ENCODE measurements around the gene CHPF2. TPM values are rescaled to one million over a fixed set of nuclear protein-coding genes. Genes with fewer than 3 reads are reported as not detected.
A peak's percentile ranks its signal among the peaks of the same experiment; 100 is the strongest.

The CHPF2 gene
- total and polyA plus RNA-seq, 2 experiments from 2014 or later, result 4.8 to 26.1 TPM

DNA sequence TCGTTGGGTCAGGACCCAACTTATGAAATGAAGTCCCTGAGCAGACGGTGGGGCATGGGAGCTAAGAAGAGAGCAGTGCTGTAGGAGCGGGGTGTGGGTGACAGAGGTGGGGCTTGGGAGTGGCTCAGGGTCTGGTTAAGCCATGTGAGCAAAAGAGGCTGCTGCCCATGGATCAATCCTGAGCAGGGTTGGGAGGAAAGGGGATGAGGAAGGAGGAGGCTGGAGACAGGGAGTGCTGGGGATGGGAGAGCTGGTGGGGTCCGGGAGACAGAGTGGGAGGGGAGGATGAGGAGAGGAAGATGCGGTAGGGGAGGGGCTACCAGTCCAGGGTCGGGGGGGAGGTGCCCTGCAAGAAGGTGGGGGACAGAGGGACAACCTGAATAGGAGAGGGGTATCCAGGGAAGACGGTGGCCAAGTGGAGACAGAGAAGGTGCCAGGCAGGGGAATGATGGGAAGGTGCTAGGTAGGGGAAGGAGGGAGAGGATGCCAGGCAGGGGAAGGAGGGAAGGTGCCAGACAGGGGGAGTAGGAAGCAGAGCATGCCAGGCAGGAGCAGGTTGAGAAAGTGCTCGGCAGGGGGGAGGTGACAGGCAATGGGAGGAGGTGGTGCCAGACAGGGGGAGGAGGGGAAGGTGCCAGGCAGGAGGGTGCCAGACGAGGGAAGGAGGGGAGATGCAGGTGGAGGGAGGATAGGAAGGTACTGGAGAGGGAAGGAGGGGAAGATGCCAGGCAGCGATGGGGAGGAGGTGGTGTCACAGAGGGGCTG, 43.7 kb downstream of the CHPF2 start:
- Histone ChIP-seq H2AFZ (no peak overlapping the region), H3K27ac (ENCODE audit: low read depth) (no peak overlapping the region), H3K9me2 (ENCODE audit: insufficient read depth) (no peaks in the 10 kb centered on the region), H3K27me3 (ENCODE audit: insufficient read depth) (peaks cover 21% of the 10 kb centered on the region), H3K79me2 (replicated peaks; ENCODE audit: insufficient read depth) (no peaks in the 10 kb centered on the region), H4K20me1 (replicated peaks; ENCODE audit: insufficient read depth) (no peaks in the 10 kb centered on the region), H3K36me3 (ENCODE audit: insufficient read depth) (no peaks in the 10 kb centered on the region), H3K4me1 (ENCODE audit: insufficient read depth) (peaks cover 6% of the 10 kb centered on the region; the same call in 1 of the 2 replicates), H3K4me3 (peak overlapping the region; percentile 35; the same call in 1 of the 2 replicates), H3K4me2 (peak overlapping the region; percentile 64; the same call in 1 of the 2 replicates), H3F3A (replicated peaks; ENCODE audit: low read depth) (no peaks in the 10 kb centered on the region)
- Mint-ChIP-seq H3K36me3 (ENCODE audit: low read depth) (no peaks in the 10 kb centered on the region), H3K9me3 (no peaks in the 10 kb centered on the region), H3K4me1 (peaks cover 15% of the 10 kb centered on the region), H3K27me3 (ENCODE audit: insufficient read depth, low read depth, poor library complexity) (peaks cover 27% of the 10 kb centered on the region), H3K4me3 (peak overlapping the region; percentile 45; the same call in 2 of the 3 replicates), H3K27ac (no peak overlapping the region)
- no peak for TF ChIP-seq POLR2AphosphoS5 (IDR thresholded peaks at IDR 0.05; ENCODE audit: low read depth)
- TF ChIP-seq JUNB (IDR thresholded peaks at IDR 0.05; ENCODE audit: unreplicated experiment), result no peak
- TF ChIP-seq EZH2 (IDR thresholded peaks at IDR 0.05; ENCODE audit: low read depth, unreplicated experiment), result no peak
- TF ChIP-seq, protein P1, sequence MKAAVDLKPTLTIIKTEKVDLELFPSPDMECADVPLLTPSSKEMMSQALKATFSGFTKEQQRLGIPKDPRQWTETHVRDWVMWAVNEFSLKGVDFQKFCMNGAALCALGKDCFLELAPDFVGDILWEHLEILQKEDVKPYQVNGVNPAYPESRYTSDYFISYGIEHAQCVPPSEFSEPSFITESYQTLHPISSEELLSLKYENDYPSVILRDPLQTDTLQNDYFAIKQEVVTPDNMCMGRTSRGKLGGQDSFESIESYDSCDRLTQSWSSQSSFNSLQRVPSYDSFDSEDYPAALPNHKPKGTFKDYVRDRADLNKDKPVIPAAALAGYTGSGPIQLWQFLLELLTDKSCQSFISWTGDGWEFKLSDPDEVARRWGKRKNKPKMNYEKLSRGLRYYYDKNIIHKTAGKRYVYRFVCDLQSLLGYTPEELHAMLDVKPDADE (IDR thresholded peaks at IDR 0.05), result no peak
- no peak for TF ChIP-seq ZNF114 (CRISPR knock-in tag; IDR thresholded peaks at IDR 0.05)
- TF ChIP-seq STAT1 (IDR thresholded peaks at IDR 0.05; ENCODE audit: unreplicated experiment), result no peak
- TF ChIP-seq EZH2phosphoT487 (IDR thresholded peaks at IDR 0.05; ENCODE audit: unreplicated experiment), result no peak
- no peak for TF ChIP-seq ZNF462 (CRISPR knock-in tag; IDR thresholded peaks at IDR 0.05)
- TF ChIP-seq NANOG (IDR thresholded peaks at IDR 0.05; ENCODE audit: borderline replicate concordance), result no peak
- TF ChIP-seq, protein P2, sequence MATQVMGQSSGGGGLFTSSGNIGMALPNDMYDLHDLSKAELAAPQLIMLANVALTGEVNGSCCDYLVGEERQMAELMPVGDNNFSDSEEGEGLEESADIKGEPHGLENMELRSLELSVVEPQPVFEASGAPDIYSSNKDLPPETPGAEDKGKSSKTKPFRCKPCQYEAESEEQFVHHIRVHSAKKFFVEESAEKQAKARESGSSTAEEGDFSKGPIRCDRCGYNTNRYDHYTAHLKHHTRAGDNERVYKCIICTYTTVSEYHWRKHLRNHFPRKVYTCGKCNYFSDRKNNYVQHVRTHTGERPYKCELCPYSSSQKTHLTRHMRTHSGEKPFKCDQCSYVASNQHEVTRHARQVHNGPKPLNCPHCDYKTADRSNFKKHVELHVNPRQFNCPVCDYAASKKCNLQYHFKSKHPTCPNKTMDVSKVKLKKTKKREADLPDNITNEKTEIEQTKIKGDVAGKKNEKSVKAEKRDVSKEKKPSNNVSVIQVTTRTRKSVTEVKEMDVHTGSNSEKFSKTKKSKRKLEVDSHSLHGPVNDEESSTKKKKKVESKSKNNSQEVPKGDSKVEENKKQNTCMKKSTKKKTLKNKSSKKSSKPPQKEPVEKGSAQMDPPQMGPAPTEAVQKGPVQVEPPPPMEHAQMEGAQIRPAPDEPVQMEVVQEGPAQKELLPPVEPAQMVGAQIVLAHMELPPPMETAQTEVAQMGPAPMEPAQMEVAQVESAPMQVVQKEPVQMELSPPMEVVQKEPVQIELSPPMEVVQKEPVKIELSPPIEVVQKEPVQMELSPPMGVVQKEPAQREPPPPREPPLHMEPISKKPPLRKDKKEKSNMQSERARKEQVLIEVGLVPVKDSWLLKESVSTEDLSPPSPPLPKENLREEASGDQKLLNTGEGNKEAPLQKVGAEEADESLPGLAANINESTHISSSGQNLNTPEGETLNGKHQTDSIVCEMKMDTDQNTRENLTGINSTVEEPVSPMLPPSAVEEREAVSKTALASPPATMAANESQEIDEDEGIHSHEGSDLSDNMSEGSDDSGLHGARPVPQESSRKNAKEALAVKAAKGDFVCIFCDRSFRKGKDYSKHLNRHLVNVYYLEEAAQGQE (IDR thresholded peaks at IDR 0.05; ENCODE audit: unreplicated experiment), result no peak
- DNase-seq (ENCODE audit: low spot score) (peak; percentile 16), ATAC-seq (no peak; the same call in 2 of the 3 replicates)

Measured in GM23338 (cell line).